ENCODE measurements around the gene ANO6.

DNA sequence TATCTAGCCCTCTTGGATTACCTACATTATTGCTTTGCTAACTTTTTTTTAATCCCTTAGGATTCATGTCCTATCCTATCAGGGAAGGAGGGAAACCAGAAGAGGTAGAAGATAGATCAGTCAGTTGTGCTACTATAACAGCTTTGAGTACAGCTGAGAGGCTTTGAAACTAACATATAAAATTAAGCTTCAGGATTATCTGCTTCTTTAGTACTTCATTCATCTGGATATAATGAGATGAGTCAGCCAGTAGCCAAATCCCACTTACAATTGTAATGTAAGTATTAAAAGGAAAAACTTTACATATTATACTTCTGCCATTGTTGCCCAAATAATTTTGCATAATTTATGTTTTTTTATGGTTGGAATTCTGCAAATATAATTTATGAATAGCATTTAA lies 33.4 kb upstream of the ANO6 start:
- TF ChIP-seq, protein P1, sequence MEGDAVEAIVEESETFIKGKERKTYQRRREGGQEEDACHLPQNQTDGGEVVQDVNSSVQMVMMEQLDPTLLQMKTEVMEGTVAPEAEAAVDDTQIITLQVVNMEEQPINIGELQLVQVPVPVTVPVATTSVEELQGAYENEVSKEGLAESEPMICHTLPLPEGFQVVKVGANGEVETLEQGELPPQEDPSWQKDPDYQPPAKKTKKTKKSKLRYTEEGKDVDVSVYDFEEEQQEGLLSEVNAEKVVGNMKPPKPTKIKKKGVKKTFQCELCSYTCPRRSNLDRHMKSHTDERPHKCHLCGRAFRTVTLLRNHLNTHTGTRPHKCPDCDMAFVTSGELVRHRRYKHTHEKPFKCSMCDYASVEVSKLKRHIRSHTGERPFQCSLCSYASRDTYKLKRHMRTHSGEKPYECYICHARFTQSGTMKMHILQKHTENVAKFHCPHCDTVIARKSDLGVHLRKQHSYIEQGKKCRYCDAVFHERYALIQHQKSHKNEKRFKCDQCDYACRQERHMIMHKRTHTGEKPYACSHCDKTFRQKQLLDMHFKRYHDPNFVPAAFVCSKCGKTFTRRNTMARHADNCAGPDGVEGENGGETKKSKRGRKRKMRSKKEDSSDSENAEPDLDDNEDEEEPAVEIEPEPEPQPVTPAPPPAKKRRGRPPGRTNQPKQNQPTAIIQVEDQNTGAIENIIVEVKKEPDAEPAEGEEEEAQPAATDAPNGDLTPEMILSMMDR (IDR thresholded peaks at IDR 0.05): no peak
- no peak for TF ChIP-seq ZFX (IDR thresholded peaks at IDR 0.05; ENCODE audit: borderline replicate concordance)
